ENCODE results near the gene PRKAR1B.

The PRKAR1B gene

GRCh38 chr7:515628-516027 lies 211.5 kb downstream of the PRKAR1B start:
- H3K27ac ChIP-seq (ENCODE audit: poor library complexity, severe bottlenecking), result peak overlapping the region; percentile 92
- DNase-seq (ENCODE audit: low spot score) (no peak), ATAC-seq (ENCODE audit: low read depth) (no peak)
- H3K4me1 ChIP-seq (ENCODE audit: insufficient read depth, poor library complexity, severe bottlenecking), result peaks cover 44% of the 10 kb centered on the region
- H3K36me3 ChIP-seq (ENCODE audit: low read depth), result peaks cover 29% of the 10 kb centered on the region
- TF ChIP-seq CTCF (IDR thresholded peaks at IDR 0.05; ENCODE audit: poor library complexity, severe bottlenecking), result no peak
- peak overlapping the region; percentile 1 for H3K4me3 ChIP-seq (ENCODE audit: severe bottlenecking)
- H3K27me3 ChIP-seq (ENCODE audit: insufficient read depth, poor library complexity, severe bottlenecking), result no peaks in the 10 kb centered on the region
- no peaks in the 10 kb centered on the region for H3K9me3 ChIP-seq (ENCODE audit: severe bottlenecking)

GRCh38 chr7:514651-515598 lies 212.2 kb downstream of the PRKAR1B start:
- ATAC-seq (ENCODE audit: low read depth), result peak; percentile 54
- no peaks in the 10 kb centered on the region for H3K9me3 ChIP-seq (ENCODE audit: severe bottlenecking)
- peak overlapping the region; percentile 1 for H3K4me3 ChIP-seq (ENCODE audit: severe bottlenecking)
- peaks cover 33% of the 10 kb centered on the region for H3K36me3 ChIP-seq (ENCODE audit: low read depth)
- H3K27me3 ChIP-seq (ENCODE audit: insufficient read depth, poor library complexity, severe bottlenecking), result no peaks in the 10 kb centered on the region
- DNase-seq (ENCODE audit: low spot score), result no peak
- TF ChIP-seq CTCF (IDR thresholded peaks at IDR 0.05; ENCODE audit: poor library complexity, severe bottlenecking), result no peak
- peak overlapping the region; percentile 92 for H3K27ac ChIP-seq (ENCODE audit: poor library complexity, severe bottlenecking)
- H3K4me1 ChIP-seq (ENCODE audit: insufficient read depth, poor library complexity, severe bottlenecking), result peaks cover 44% of the 10 kb centered on the region

GRCh38 chr7:514242-514641 lies 212.8 kb downstream of the PRKAR1B start:
- TF ChIP-seq CTCF (IDR thresholded peaks at IDR 0.05; ENCODE audit: poor library complexity, severe bottlenecking), result no peak
- H3K36me3 ChIP-seq (ENCODE audit: low read depth), result peaks cover 39% of the 10 kb centered on the region
- no peaks in the 10 kb centered on the region for H3K27me3 ChIP-seq (ENCODE audit: insufficient read depth, poor library complexity, severe bottlenecking)
- ATAC-seq (ENCODE audit: low read depth), result no peak
- DNase-seq (ENCODE audit: low spot score), result no peak
- H3K4me3 ChIP-seq (ENCODE audit: severe bottlenecking), result no peak overlapping the region
- peak overlapping the region; percentile 92 for H3K27ac ChIP-seq (ENCODE audit: poor library complexity, severe bottlenecking)
- peaks cover 44% of the 10 kb centered on the region for H3K4me1 ChIP-seq (ENCODE audit: insufficient read depth, poor library complexity, severe bottlenecking)
- no peaks in the 10 kb centered on the region for H3K9me3 ChIP-seq (ENCODE audit: severe bottlenecking)

GRCh38 chr7:513521-514166 lies 213.4 kb downstream of the PRKAR1B start:
- Histone ChIP-seq H3K4me3 (ENCODE audit: severe bottlenecking) (no peak overlapping the region), H3K9me3 (ENCODE audit: severe bottlenecking) (no peaks in the 10 kb centered on the region), H3K27me3 (ENCODE audit: insufficient read depth, poor library complexity, severe bottlenecking) (no peaks in the 10 kb centered on the region), H3K36me3 (ENCODE audit: low read depth) (peaks cover 45% of the 10 kb centered on the region), H3K27ac (ENCODE audit: poor library complexity, severe bottlenecking) (peak overlapping the region; percentile 92), H3K4me1 (ENCODE audit: insufficient read depth, poor library complexity, severe bottlenecking) (peaks cover 44% of the 10 kb centered on the region)
- no peak for TF ChIP-seq CTCF (IDR thresholded peaks at IDR 0.05; ENCODE audit: poor library complexity, severe bottlenecking)
- ATAC-seq (ENCODE audit: low read depth) (peak; percentile 7; the same call in 2 of the 3 replicates), DNase-seq (ENCODE audit: low spot score) (no peak)

Measured in RWPE2 (cell line).